ENCODE data around the gene ANKRD31. TPM values are rescaled to one million over a fixed set of nuclear protein-coding genes. Genes with fewer than 3 reads are reported as not detected.

ANKRD31 gene
- total RNA-seq, 2 donors from 2014 or later = 0.41 to 3.7 TPM

GRCh38 chr5:75057561-75057960 is 179.1 kb downstream of the ANKRD31 start:
- WGBS = 14% methylated on average over 2 of the region's 2 CpGs
- no peaks in the 10 kb centered on the region for H3K36me3 ChIP-seq
- no peak overlapping the region for H3K27ac ChIP-seq
- no peak overlapping the region for H3K4me3 ChIP-seq
- TF ChIP-seq POLR2A (IDR thresholded peaks at IDR 0.05) = no peak
- no peak for TF ChIP-seq POLR2AphosphoS5 (IDR thresholded peaks at IDR 0.05)
- TF ChIP-seq CTCF (IDR thresholded peaks at IDR 0.05) = no peak
- DNase-seq (ENCODE audit: low spot score) = no peak
- peaks cover 3% of the 10 kb centered on the region for H3K4me1 ChIP-seq (replicated peaks)
- intact Hi-C loops (cut with DNase I) = no loop called here
- H3K9me3 ChIP-seq = no peaks in the 10 kb centered on the region
- H3K27me3 ChIP-seq (replicated peaks; ENCODE audit: insufficient read depth) = no peaks in the 10 kb centered on the region

GRCh38 chr5:75055727-75056144 is 180.9 kb downstream of the ANKRD31 start:
- no peak overlapping the region for H3K27ac ChIP-seq
- DNase-seq (ENCODE audit: low spot score) = no peak
- H3K9me3 ChIP-seq = no peaks in the 10 kb centered on the region
- H3K36me3 ChIP-seq = no peaks in the 10 kb centered on the region
- H3K4me3 ChIP-seq = no peak overlapping the region
- no peaks in the 10 kb centered on the region for H3K27me3 ChIP-seq (replicated peaks; ENCODE audit: insufficient read depth)
- WGBS = 68% methylated on average over 1 of the region's 1 CpG
- no peak for TF ChIP-seq POLR2AphosphoS5 (IDR thresholded peaks at IDR 0.05)
- TF ChIP-seq POLR2A (IDR thresholded peaks at IDR 0.05) = no peak
- TF ChIP-seq CTCF (IDR thresholded peaks at IDR 0.05) = no peak
- peaks cover 3% of the 10 kb centered on the region for H3K4me1 ChIP-seq (replicated peaks)
- intact Hi-C loops (cut with DNase I) = no loop called here

GRCh38 chr5:75054134-75054930 is 182.3 kb downstream of the ANKRD31 start:
- peaks cover 3% of the 10 kb centered on the region for H3K4me1 ChIP-seq (replicated peaks)
- no peaks in the 10 kb centered on the region for H3K36me3 ChIP-seq
- TF ChIP-seq CTCF (IDR thresholded peaks at IDR 0.05) (no peak), POLR2AphosphoS5 (IDR thresholded peaks at IDR 0.05) (peak; percentile 13)
- 23% methylated on average over 26 of the region's 28 CpGs for WGBS
- H3K4me3 ChIP-seq = peak overlapping the region; percentile 76 to 82
- peak; percentile 37 for DNase-seq (ENCODE audit: low spot score)
- intact Hi-C loops (cut with DNase I) = loop anchor here (5.0 kb wide), 1 partner anchor 458 kb away; the partner anchor contains the start of genes CERT1 and POLK
- H3K27me3 ChIP-seq (replicated peaks; ENCODE audit: insufficient read depth) = no peaks in the 10 kb centered on the region
- no peaks in the 10 kb centered on the region for H3K9me3 ChIP-seq
- H3K27ac ChIP-seq = peak overlapping the region; percentile 86

GRCh38 chr5:75053304-75054133 is 183.2 kb downstream of the ANKRD31 start:
- H3K4me1 ChIP-seq (replicated peaks) = peaks cover 3% of the 10 kb centered on the region
- peak overlapping the region; percentile 76 to 82 for H3K4me3 ChIP-seq
- H3K9me3 ChIP-seq = no peaks in the 10 kb centered on the region
- DNase-seq (ENCODE audit: low spot score) = peak; percentile 33
- no peaks in the 10 kb centered on the region for H3K27me3 ChIP-seq (replicated peaks; ENCODE audit: insufficient read depth)
- no peaks in the 10 kb centered on the region for H3K36me3 ChIP-seq
- WGBS = under 1% methylated on average over 57 of the region's 95 CpGs
- intact Hi-C loops (cut with DNase I) = loop anchor here (2.0 to 5.0 kb wide), 2 partner anchors 183 to 459 kb away; partner anchors contain the start of genes ANKRD31, CERT1 and POLK
- TF ChIP-seq POLR2A (IDR thresholded peaks at IDR 0.05) = no peak
- TF ChIP-seq CTCF (IDR thresholded peaks at IDR 0.05) = peak in 1 of 4 experiments; percentile 36
- peak overlapping the region; percentile 86 for H3K27ac ChIP-seq

All from prostate gland (tissue), 2 donors.